Osteoblast (primary cell): ENCODE data around the gene LVRN. TPM values are rescaled to one million over a fixed set of nuclear protein-coding genes. Genes with fewer than 3 reads are reported as not detected.

Experiments
- DNase-seq: peaks from one replicate; pipeline ENCODE4 v3.0.0; 2011; ENCODE audit warnings: low spot score, mixed read lengths; ENCODE audit not compliant: insufficient read length; ENCODE audit errors: missing footprints
- H2AFZ ChIP-seq: 2 replicates; pipeline ENCODE4 v1.6.0; 2011; ENCODE audit warnings: mild to moderate bottlenecking, low read length
- H3K27ac ChIP-seq: 2 replicates; pipeline ENCODE4 v1.5.1; 2011; ENCODE audit warnings: mild to moderate bottlenecking, low read depth, low read length, moderate library complexity
- H3K27me3 ChIP-seq: 2 replicates; pipeline ENCODE4 v1.6.0; 2012; ENCODE audit warnings: mild to moderate bottlenecking, control low read depth, inconsistent platforms, low read length, moderate library complexity; ENCODE audit not compliant: insufficient read depth
- H3K36me3 ChIP-seq: 2 replicates; pipeline ENCODE4 v1.5.1; 2011; ENCODE audit warnings: mild to moderate bottlenecking, low read length, control low read depth, moderate library complexity; ENCODE audit not compliant: insufficient read depth
- H3K4me1 ChIP-seq: 2 replicates; pipeline ENCODE4 v1.5.1; 2011; ENCODE audit warnings: mild to moderate bottlenecking, low read length, control low read depth, moderate library complexity; ENCODE audit not compliant: insufficient read depth
- H3K4me2 ChIP-seq: 2 replicates; pipeline ENCODE4 v1.6.0; 2011; ENCODE audit warnings: mild to moderate bottlenecking, low read length; ENCODE audit not compliant: insufficient read depth
- H3K4me3 ChIP-seq: fragments of 200-600 bp; sonication (generic); 3 replicates; pipeline ENCODE4 v1.5.1; 2012; ENCODE audit warnings: mild to moderate bottlenecking, low read length, inconsistent platforms; ENCODE audit not compliant: insufficient read depth
- H3K79me2 ChIP-seq: 2 replicates; pipeline ENCODE4 v1.6.0; 2012; ENCODE audit warnings: mild to moderate bottlenecking, low read length, control low read depth, inconsistent platforms; ENCODE audit not compliant: insufficient read depth
- H3K9me3 ChIP-seq: 2 replicates; pipeline ENCODE4 v1.5.1; 2011; ENCODE audit warnings: low read depth, low read length, control low read depth
- H4K20me1 ChIP-seq: 2 replicates; pipeline ENCODE4 v1.6.0; 2012; ENCODE audit warnings: mild to moderate bottlenecking, low read length, control low read depth; ENCODE audit not compliant: insufficient read depth
- CTCF ChIP-seq: IDR thresholded peaks from 2 replicates; pipeline ENCODE4 v1.5.1; 2011; ENCODE audit warnings: mild to moderate bottlenecking, low read depth, low read length, moderate library complexity; ENCODE audit errors: extremely low read depth
- total RNA-seq: library from RNA; depleted of rRNA; stranded (reverse); fragments of >200 nt; gene quantifications from 2 replicates; pipeline ENCODE4 v1.2.3, GENCODE V29; 2012

LVRN gene
- total RNA-seq, 1 donor = under 0.01 TPM

DNA sequence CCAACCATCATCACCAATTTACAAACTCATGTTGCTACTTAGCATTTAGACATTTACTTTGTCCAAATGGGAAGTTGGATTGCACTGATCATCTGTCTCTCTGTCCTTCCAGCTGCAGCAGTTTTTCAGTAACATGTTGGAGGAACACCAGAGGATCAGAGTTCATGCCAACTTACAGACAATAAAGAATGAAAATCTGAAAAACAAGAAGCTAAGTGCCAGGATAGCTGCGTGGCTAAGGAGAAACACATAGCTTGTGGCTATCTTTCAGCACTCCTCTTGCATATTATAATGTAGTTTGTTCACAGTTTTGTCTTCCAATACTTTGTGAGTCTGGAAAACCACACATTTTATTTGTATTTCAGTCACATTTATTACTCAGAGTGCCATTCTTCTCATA, 63.6 kb downstream of the LVRN start:
- DNase-seq = no peak
- Histone ChIP-seq H3K27ac (no peak overlapping the region), H3K4me1 (no peaks in the 10 kb centered on the region), H4K20me1 (no peaks in the 10 kb centered on the region), H3K4me3 (no peak overlapping the region), H3K36me3 (no peaks in the 10 kb centered on the region), H3K4me2 (no peak overlapping the region), H3K9me3 (no peaks in the 10 kb centered on the region), H3K27me3 (no peaks in the 10 kb centered on the region), H3K79me2 (no peaks in the 10 kb centered on the region), H2AFZ (no peak overlapping the region)
- TF ChIP-seq CTCF = no peak

DNA sequence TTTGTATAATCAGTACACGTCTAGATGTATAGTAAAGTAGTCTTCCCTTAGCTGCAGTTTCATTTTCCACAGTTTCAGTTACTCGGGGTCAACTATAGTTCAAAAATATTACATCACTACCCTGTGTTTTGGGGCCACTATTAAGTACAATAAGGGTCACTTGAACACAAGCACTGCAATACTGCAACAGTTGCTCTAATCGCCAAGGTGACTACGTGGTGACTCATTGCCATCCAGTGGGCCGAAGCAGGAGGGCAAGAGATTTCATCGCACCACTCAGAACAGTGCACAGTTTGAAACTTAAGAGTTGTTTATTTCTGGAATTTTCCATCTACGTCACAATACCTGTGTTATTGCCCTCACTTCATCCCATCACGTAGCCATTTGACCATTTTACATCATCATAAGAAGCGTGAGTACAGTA, 69.8 kb downstream of the LVRN start, which contains the start of gene ARL14EPL:
Gene ARL14EPL (plus strand): TSS at position 379 of the 424 bp plus-strand sequence. CDS start 18,994 bp downstream, outside the sequence.
- peak; percentile 44 for DNase-seq
- Histone ChIP-seq H3K4me2 (peak within 1 kb of the TSS; percentile 52), H3K4me1 (peaks cover 6% of the 10 kb centered on the region), H3K36me3 (no peaks in the 10 kb centered on the region), H3K4me3 (no peak within 1 kb of the TSS), H4K20me1 (no peaks in the 10 kb centered on the region), H3K9me3 (no peaks in the 10 kb centered on the region), H2AFZ (no peak within 1 kb of the TSS), H3K27ac (no peak within 1 kb of the TSS), H3K27me3 (no peaks in the 10 kb centered on the region), H3K79me2 (no peaks in the 10 kb centered on the region)
- peak; percentile 37 for TF ChIP-seq CTCF

DNA sequence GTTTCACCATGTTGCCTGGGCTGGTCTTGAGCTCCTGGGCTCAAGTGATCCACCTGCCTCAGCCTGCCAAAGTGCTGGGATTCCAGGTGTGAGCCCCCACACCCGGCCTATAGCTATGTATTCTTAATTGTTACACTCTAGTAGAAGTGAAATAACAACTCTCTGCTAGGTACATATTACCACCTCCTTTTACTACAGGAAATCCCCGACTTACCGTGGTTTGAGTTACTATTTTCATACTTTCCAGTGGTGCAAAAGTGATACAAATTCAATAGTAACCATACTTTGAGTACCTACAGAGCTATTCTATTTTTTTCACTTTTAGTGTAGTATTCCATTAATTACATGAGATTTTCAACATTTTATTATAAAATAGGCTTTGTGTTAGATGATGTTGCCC, 70.7 kb downstream of the LVRN start:
- no peak overlapping the region for H3K4me2 ChIP-seq
- DNase-seq = no peak
- H3K9me3 ChIP-seq = no peaks in the 10 kb centered on the region
- no peak for TF ChIP-seq CTCF
- H3K27me3 ChIP-seq = peaks cover under 1% of the 10 kb centered on the region
- H4K20me1 ChIP-seq = no peaks in the 10 kb centered on the region
- H2AFZ ChIP-seq = no peak overlapping the region
- no peak overlapping the region for H3K27ac ChIP-seq
- H3K4me1 ChIP-seq = peaks cover 6% of the 10 kb centered on the region
- H3K4me3 ChIP-seq = no peak overlapping the region
- no peaks in the 10 kb centered on the region for H3K79me2 ChIP-seq
- H3K36me3 ChIP-seq = no peaks in the 10 kb centered on the region

DNA sequence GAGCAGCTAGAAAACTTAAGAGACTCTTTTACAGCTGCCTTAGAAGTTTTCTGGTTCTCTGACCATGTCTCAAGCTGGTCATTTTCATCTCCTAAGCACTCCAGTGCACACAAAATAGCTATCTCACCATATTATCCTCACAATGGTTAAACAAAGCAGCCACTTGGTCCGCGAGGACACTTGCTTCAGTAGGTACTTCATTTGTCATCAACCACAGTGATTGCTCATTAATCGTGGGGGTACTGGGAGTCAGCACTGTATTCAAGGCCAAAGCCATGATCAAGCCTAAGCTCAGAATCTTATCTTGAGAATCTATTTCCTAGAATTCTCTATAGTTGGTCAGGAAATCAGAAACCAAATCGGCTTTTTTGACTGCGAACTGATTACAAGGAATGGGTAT, 72.8 kb downstream of the LVRN start:
- H3K27ac ChIP-seq = no peak overlapping the region
- no peak overlapping the region for H2AFZ ChIP-seq
- H3K36me3 ChIP-seq = no peaks in the 10 kb centered on the region
- no peak overlapping the region for H3K4me2 ChIP-seq
- H3K4me3 ChIP-seq = no peak overlapping the region
- peaks cover 10% of the 10 kb centered on the region for H3K27me3 ChIP-seq
- H4K20me1 ChIP-seq = no peaks in the 10 kb centered on the region
- no peaks in the 10 kb centered on the region for H3K9me3 ChIP-seq
- DNase-seq = no peak
- H3K79me2 ChIP-seq = no peaks in the 10 kb centered on the region
- no peak for TF ChIP-seq CTCF
- H3K4me1 ChIP-seq = peaks cover 6% of the 10 kb centered on the region
